Measurements from ENCODE around the gene DDX6. TPM values are rescaled to one million over a fixed set of nuclear protein-coding genes. Genes with fewer than 3 reads are reported as not detected.

DDX6 gene
- total and polyA plus RNA-seq, 9 of the 15 experiments (the other 6 are each of a cell fraction or from before 2014, with no cell fraction given) = 10.0 to 102 (median 58.2) TPM

- POLR2A ChIA-PET = interaction anchor here (0.9 to 1.8 kb wide), 2 partner anchors 10 to 23 kb away, joined by 4 to 6 read pairs; partner anchors contain the start of gene DDX6
These were observed 22.6 kb upstream of the DDX6 start for GRCh38 chr11:118813551-118813950.

More at GRCh38 chr11:118813551-118813950, 22.6 kb upstream of the DDX6 start:
- ATAC-seq (no peak), FAIRE-seq (no peak), DNase-seq (ENCODE audit: extremely low read depth in 1 of 4, low spot score in 3 of 4) (no peak)
- Histone ChIP-seq H3K27me3 (ENCODE audit: control insufficient read depth in 2 of 2, insufficient read depth in 2 of 2, low read length in 2 of 2) (no peaks in the 10 kb centered on the region), H3K4me2 (ENCODE audit: insufficient read depth, low read length) (no peak overlapping the region), H3K36me3 (ENCODE audit: control insufficient read depth, insufficient read depth, low read length) (no peaks in the 10 kb centered on the region), H3K9me1 (ENCODE audit: control insufficient read depth, insufficient read depth, low read length) (no peaks in the 10 kb centered on the region), H2AFZ (ENCODE audit: low read depth, low read length) (no peak overlapping the region), H3K4me3 (no peak overlapping the region), H3K9ac (ENCODE audit: insufficient read depth in 1 of 2, low read depth in 2 of 2, low read length in 2 of 2) (no peak overlapping the region), H3K9me3 (replicated peaks; ENCODE audit: control insufficient read depth, insufficient read depth, low read depth, low read length) (no peaks in the 10 kb centered on the region), H3K27ac (ENCODE audit: extremely low read depth, low read depth, low read length) (no peak overlapping the region), H3K4me1 (replicated peaks in 1 of 2; ENCODE audit: control insufficient read depth in 2 of 2, insufficient read depth in 2 of 2, low read length in 2 of 2) (no peaks in the 10 kb centered on the region), H3K79me2 (ENCODE audit: control insufficient read depth, insufficient read depth, low read length) (no peaks in the 10 kb centered on the region), H4K20me1 (replicated peaks; ENCODE audit: control insufficient read depth, insufficient read depth, low read length) (no peaks in the 10 kb centered on the region)
- no TSS peak for BruUV-seq (replicated peaks)
- in situ Hi-C loops (cut with MboI) = no loop called here
- no peak for TF ChIP-seq NR2C1 (IDR thresholded peaks at IDR 0.05)
- TF ChIP-seq NR2C1 (tag; IDR thresholded peaks at IDR 0.05) = no peak
- no peak for TF ChIP-seq NR2C2 (CRISPR knock-in tag; IDR thresholded peaks at IDR 0.05)
- no peak for TF ChIP-seq NR2C2 (tag; IDR thresholded peaks at IDR 0.05)
- no peak for TF ChIP-seq PCBP2 (IDR thresholded peaks at IDR 0.05; ENCODE audit: low read depth, low read length, poor library complexity, severe bottlenecking)
- TF ChIP-seq ZNF175 (CRISPR knock-in tag; IDR thresholded peaks at IDR 0.05; ENCODE audit: low read depth) = no peak
- TF ChIP-seq CBX1 (IDR thresholded peaks at IDR 0.05; ENCODE audit: low read depth) = no peak
- TF ChIP-seq THAP7 (CRISPR knock-in tag; IDR thresholded peaks at IDR 0.05) = no peak
- no peak for TF ChIP-seq ZC3H11A (IDR thresholded peaks at IDR 0.05; ENCODE audit: low read depth, low read length)
- no peak for TF ChIP-seq KAT2B (IDR thresholded peaks at IDR 0.05; ENCODE audit: low read depth, low read length)
- TF ChIP-seq MXD1 (CRISPR knock-in tag; IDR thresholded peaks at IDR 0.05; ENCODE audit: borderline replicate concordance, poor library complexity, severe bottlenecking) = no peak
- no peak for TF ChIP-seq CEBPB (tag; IDR thresholded peaks at IDR 0.05)
- no peak for TF ChIP-seq ZKSCAN3 (CRISPR knock-in tag; IDR thresholded peaks at IDR 0.05)
- TF ChIP-seq KDM2B (CRISPR knock-in tag; IDR thresholded peaks at IDR 0.05) = no peak
- TF ChIP-seq TRIM28 (IDR thresholded peaks at IDR 0.05) = no peak
- no peak for TF ChIP-seq ZNF140 (CRISPR knock-in tag; IDR thresholded peaks at IDR 0.05)
- TF ChIP-seq ZNF76 (CRISPR knock-in tag; IDR thresholded peaks at IDR 0.05; ENCODE audit: borderline replicate concordance) = no peak
- intact Hi-C loops (cut with micrococcal nuclease) = no loop called here
- CTCF ChIA-PET (ENCODE audit: low intra/inter-chr PET ratio) = no interaction called here
- 0% methylated on average over 1 of the region's 1 CpG for WGBS (ENCODE audit: insufficient coverage, low coverage, missing lambda C conversion rate)

All from K562 (cell line).